GM18517 (cell line): Measurements from ENCODE around the gene CDK2.
A peak's percentile ranks its signal among the peaks of the same experiment; 100 is the strongest.
"Not testable (repeated sequence)": the region's sequence is repeated elsewhere in the genome, so short reads cannot be mapped to it uniquely, and the experiment has no call there.

Experiments
- ATAC-seq: cut with Tn5 transposase; IDR thresholded peaks from one replicate; pipeline ENCODE4 v1.9.1; 2021; ENCODE audit warnings: mild to moderate bottlenecking, moderate library complexity; ENCODE audit not compliant: unreplicated experiment

CDK2 gene

DNA sequence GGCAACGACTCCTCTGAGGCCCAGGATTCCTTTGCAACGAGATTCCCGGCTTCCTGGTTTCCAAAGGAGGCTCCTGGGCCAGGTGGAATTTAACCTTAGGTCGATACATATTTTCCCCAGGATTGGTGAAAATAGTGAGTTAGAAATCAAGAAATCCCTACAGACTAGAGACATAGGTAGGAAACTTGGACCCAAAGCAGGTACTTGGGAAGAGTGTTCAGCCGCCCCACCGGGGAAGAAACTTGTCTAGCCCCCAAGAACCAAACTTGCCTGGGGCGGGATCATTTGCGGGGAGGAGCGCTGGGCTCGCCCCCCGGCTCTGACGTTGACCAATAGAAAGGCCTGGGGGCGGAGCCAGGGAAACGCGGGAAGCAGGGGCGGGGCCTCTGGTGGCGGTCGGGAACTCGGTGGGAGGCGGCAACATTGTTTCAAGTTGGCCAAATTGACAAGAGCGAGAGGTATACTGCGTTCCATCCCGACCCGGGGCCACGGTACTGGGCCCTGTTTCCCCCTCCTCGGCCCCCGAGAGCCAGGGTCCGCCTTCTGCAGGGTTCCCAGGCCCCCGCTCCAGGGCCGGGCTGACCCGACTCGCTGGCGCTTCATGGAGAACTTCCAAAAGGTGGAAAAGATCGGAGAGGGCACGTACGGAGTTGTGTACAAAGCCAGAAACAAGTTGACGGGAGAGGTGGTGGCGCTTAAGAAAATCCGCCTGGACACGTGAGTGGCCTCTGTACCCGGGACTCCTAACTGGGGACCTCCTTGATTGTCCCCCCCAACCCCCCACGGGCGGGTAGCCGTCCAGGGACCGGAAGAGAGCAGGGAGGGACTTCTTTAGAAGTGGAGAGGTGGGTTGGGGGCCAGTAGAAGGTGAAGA, at the start of gene CDK2:
TSS of gene CDK2 (plus strand) at position 423 of the 874 bp plus-strand sequence. CDS start at position 602, 179 bp downstream.
- peak; percentile 88 for ATAC-seq

DNA sequence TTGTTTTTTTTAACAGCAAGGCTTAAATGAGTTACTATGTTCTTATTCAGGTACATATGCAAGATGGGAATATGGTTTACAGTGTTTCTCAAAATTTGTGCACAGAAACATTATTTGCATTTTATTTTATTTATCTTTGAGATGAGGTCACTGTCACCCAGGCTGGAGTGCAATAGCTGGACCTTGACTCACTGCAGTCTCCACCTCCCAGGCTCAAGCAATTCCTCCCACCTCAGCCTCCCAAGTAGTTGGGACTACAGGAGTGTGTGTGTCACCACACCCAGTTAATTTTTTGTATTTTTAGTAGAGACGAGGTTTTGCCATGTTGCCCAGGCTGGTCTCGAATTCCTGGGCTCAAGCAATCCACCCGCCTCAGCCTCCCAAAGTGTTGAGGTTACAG, 47.6 kb upstream of the CDK2 start:
- not testable (repeated sequence) for ATAC-seq

DNA sequence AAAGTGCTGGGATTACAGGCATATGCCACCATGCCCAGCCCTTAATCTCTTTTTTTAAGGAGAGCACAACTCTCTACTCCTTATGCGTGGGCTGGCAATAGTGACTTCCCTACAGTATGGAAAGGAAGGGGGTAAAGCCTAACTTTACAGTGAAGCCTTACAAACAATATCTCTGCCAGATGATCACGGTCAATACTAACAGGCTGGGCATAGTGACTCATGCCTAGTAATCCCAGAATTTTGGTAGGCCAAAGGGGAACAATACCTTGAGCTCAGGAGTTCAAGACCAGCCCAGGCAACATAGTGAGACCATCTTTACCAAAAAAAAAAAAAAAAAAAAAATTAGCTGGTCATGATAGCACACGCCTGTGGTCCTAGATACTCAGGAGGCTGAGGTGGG, 44.5 kb upstream of the CDK2 start:
- no peak for ATAC-seq

DNA sequence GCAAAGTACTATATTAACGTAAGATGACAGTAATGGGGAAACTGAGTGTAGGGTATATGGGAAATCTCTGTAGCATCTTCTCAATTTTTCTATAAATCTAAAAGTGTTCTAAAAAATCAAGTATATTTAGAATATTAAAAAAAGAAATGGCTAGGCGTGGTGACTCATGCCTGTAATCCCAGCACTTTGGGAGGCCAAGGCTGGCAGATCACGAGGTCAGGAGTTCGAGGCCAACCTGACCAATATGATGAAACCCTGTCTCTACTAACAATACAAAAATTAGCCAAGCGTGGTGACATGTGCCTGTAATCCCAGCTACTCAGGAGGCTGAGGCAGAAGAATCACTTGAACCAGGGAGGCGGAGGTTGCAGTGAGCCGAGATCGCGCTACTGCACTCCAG, 43.0 kb upstream of the CDK2 start:
- ATAC-seq = not testable (repeated sequence)

DNA sequence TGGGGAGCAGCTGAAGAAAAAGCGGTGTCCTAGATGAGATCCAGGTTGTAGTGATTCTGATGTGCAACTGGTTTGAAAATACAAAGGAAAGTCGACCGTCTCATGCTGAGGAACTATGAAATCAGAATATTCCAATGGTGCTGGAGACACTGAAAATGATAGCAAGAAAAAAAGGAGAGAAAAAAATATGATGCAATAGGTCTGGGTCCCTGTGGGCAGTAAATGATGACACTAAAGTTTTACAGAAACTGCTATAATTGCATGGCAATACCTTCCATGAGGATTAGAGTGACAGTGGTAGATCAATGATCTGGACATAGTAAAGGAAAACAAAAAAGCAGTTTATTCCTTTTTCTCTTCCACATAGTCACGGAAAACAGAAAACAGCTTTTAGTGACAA, 41.3 kb upstream of the CDK2 start:
- no peak for ATAC-seq

DNA sequence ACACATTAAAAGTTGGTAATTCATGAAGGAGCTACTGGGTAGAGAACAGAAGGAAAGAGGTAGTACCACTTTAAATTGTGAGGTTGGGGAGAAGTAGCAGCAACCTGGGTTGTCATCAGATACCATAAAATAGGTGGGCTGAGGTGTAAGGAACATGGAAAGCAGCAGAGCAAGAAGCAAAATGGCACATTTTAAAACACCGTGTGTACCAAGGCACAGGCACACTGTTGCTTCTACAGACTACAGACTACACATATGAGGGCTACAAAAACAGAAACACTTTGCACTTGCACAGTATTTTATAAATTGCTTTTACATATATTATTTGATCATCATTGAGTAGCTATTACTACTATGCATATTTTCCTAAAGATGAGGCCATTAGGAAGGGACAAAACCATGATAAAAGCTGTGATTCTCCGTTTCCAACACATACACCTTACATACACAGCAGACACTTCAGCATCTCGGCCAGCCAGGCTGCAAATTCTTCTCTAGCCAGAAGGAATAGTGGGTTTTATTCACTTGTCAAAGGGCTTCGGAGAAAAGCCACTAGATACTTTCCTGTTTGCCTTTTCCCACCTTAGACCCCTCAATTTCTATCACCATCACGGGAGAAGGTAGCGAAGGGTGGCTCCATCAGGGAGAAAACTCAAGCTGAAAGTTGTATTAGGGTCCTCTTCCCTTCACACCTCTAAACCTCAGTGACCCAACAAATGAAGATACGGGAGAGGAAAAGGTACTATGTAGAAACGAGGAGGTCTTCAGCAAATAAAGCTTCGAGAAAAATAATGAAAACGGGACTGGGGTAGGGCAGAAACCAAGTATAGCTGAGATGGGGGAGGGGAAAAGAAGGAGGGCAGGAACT, 40.5 kb upstream of the CDK2 start:
- no peak for ATAC-seq

DNA sequence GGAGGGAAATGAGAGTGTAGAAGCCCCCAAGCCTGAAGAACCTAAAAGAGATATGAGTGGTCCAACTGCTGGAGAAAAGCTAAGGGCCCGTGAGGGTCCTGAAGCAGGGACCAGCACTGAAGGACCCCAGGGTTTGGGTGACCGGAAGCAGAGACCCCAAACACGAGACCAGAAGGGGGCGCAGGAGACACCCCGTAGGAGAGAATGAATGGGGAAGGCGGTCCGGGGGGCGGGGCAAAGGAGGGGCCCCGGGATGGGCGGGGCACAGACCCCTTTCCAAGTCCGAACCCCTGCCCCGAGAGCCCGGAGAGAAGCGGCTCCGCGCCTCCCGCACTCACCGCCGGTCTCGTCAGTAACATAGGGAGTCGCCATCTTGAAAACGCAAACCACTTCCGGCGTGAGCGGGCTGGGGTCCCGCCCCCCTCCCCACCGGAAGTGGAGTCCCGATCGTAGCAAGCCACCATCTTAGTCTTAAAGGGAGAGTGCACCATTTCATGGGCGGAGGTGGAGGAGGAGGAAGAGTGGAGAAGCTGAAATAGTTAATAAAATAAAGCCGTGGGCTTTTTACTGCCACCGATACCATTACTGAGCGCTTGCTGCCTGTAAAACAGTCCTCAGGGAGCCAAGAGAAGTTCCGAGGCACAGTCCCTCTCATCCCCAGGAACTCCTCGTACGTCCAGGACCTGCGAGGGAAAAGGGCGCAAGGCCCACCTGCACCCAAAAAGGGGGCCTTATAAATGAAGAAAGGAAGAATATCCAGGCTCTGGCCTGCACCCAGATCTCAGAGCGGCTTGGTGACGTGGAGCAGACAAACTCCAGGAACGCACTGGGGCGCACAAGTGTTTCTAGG, 39.7 kb upstream of the CDK2 start:
- peak; percentile 46 for ATAC-seq

DNA sequence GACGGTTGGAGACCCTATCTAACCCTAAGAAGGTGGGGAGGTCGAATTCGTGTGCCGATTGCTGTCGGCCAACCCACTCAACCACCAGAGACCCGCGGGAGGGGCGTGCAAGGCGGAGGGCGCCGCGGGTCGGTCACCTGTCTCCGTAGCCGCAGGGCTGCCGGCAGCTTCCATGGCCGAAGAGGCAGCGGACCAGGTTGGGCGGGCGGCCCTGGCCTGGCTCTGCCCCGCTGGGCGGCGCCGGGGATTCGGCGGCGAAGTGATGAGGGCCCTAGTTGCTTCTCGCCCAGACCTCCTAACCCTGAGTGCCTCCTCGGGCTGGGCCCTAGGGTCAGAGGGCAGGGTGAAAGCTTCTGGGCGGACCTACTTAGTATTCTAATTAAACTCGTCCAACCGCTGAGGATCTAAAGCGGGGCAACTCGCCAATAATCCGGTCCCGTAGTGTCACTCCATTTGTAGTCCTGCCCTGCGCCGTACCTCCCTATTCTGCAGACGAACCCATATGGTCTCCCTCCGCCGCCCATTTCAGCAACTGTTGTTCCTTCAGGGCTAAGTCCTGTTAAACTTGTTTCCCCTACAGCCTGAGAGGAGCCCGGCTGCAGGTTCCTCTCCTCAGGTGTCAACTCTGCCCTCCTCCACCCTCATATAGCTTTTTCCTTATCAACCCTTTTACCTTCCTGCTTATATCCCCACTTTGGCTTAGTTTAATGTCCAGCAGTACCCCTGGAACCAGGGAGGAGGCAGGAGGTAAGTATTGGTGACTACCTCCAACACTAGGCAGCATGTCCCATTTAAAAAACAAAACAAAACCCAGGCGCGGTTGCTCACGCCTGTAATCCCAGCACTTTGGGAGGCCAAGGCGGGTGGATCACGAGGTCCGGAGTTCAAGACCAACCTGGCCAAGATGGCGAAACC, 38.8 kb upstream of the CDK2 start, which contains the start of gene PYM1:
TSS of gene PYM1 (minus strand) at position 307 of the 915 bp plus-strand sequence. CDS start at position 174, 133 bp downstream.
- ATAC-seq = peak; percentile 47

DNA sequence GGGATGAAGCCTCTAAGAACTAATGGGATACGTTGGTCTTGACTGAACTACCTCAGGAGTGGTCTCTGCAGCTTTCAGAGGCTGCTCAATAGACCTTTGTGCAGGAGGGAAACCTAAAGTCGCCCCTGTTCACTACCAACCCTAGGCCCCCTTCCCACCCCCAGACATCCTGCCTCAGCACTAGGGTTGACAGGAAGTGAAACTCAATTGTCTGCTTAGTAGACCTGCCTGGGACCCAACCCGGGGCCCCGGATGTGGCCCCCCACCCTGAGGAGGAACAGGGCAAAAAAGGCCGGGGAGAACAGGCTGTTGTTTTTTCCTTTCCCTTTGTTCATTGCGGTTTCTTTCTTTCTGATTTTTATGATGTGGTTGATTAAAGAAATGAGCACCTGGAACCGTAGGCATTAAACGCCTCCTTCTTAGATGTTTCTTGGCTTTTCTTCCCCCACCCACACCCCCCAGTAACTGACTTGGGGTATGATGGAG, 37.3 kb upstream of the CDK2 start:
- ATAC-seq = peak; percentile 24

DNA sequence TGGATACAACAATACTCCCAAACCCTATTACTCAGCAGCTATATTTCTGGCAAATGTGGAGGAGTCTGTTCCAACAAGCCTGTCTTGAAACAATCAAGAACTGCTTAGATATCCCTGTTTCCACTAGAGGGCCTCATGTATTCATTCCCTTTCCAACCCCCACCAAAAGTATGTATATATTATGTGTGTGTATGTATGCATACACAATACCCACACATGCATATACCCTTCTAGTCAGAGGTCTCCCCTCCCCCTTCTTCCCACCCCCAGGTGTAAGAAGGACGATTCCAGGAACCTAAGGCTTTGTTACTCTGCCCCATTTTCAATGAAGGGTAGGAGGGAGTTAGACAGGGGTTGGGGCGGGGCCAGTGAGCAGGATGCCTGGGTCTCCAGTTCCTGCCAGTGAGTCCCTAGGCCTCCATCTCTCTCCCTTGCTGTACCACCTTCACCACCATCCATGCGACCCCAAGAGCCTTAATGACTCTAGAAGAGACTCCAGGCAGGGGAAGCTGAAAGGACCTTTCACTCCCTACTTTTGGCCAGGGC, 35.8 kb upstream of the CDK2 start, which contains the start of gene DGKA:
TSS of gene DGKA (plus strand) at position 392 of the 546 bp plus-strand sequence. CDS start 5,342 bp downstream, outside the sequence.
- no peak for ATAC-seq

DNA sequence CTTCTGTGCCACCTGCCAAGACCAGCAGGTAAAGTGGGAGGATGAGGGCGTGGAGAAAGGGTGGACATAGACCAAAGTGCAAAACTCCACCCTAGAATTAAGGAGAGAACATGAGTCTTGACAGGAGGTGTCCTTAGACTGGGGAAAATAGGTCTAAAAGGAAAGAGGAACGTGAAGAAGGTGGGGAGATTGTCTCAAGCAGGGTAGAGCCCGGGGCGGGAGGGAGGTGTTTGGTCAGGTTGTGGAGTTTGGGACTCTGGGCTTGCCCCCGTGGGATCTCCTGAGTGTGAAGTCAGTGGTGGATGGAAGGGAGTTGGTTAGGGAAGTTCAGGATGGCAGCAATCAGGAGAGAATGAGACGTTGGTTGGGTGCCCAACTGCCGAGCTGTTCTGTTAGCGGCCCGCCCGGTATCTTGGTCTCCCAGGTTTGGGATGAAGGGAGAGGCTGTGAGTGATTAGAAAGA, 35.3 kb upstream of the CDK2 start:
- no peak for ATAC-seq

DNA sequence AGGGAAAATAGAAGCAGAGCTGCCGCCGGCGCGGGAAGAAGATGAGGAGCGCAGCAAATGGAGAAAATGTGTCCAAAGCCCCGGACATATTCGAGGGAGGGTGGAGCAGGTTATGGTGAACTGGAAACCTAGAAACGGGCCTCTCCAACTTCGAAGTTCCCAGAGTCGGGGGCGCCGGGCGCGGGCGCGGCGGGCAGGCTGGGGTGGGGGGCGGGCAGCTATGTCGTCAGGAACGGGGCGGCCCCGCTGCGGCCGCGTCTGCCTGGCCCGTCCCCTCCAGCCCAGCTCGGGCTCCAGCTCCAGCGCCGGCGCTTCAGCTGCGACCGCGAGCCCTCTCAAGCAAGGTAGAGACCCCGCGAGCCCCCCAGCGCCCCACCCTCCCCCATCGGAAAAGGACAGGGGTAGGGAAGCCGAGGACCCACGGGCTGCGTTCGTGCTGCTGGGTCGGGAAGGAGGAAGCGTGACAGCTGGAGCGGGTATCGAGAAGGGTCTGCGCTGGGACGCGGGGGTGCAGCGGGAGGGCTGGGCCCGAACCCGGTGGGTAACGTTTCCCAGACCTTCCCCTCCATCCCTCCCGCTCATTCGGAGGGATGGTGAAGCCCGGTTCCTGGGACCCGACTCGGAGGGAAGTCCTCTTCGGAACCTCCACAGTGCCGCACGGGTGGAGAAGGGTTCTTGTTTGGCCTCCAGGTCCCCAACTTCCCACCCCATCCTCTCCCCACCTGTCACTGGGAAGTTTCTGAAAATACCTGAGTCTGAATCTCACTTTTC, 34.7 kb upstream of the CDK2 start:
- no peak for ATAC-seq

DNA sequence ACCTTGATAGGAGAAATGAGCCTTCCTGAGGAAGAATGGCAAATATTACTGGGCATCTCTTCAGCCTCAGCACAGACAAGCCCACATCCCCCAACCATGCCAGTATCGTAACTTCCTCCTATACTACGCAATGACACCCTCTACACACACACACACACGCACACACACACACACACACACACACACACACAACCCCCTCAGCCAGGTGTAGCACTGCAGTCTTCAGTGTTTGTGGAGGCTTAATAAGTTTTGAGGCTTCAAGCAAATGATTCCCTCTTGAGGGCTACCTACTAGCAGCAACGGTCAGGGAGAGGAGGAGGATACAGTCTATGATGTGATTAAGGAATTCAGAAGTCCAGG, 34.1 kb upstream of the CDK2 start:
- ATAC-seq = no peak

DNA sequence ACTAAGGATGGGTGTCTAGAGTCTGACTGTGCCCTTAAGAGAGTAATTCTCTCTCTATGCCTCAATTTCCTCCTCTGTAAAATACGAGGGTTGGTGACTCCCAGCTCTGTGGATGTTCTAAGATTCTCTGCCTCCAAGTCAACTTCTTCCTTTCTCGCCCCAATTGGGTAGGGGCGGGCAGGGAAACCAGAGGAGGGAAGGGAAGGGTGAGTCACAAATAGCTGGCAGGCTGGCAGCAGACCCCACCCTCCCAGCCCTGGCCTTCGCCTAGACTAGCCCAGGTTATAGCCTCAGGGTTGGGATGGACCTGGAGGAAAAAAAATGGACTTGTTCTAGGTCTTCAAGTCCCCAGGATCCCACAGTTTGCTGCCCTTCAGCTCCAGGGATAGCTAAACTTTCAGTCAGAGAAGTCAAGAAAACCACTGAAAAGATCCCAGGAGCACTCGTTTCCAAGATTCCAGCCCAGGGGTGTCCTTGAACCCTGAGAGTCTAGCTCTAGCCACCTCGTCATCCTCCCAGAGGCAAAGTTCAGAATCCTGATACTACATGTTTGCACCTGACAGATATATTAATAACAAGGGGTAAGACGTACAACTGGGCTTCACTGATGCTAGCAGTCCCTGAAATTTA, 33.3 kb upstream of the CDK2 start:
- no peak for ATAC-seq

DNA sequence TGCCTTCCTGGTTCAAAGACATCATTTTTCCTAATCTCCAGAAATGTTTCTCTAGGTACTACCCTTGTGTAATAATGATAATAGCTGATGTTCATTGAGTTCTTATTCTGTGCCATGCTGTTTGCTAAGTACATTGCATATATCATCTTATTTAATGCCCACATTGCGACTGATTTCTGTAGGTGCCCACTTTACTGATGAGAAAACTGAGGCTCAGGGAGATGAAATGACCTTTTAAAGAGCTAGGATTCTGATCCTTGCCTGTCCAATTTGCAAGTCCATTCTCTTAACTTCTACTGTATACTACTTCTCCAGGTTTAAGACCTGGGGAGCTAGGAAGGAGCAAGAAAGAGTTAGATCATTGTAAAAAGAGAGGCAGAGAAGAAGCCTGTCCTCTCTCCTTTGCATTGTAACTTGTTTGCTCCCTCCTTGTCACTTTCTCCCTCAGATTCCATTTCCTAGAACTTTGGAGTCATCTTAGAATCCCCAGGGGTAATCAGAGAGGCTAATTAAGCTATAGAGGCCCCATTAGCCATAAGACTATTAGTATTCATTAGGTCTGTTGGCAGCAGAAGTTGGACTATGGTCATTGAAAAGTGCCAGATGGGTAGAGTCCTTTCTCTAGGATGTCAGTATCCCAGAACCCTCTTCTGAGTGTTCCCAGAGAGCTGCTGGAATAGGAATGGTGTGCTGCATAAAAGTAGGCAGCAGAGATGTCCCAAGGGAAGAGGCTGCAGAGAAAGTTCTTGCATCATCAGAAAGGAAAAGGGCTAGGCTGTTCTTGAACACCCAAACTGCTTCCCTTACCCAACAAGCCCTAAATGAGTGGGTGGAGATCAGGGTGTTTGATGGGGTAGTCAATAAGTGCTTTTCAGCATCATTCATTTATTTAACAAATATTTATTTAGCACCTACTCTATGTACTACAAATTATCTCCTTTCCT, 32.6 kb upstream of the CDK2 start:
- no peak for ATAC-seq

DNA sequence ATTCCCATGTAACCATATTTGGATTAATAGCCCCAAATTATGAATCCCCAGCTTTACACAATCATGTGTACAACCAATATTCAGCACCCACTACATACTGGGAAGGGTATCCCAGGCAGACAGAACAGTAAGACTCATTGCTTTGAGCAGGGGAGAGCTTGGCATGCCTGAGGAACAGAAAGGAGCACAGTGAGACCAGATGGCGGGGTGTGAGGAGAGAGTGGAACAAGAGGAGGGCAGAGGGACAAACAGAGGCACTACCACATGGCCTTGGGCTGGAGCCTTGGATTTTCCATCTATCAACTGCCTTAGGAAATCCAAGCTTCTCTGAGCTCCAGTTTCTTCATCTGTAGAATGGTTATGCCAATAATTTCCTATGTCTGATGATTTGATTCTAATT, 31.9 kb upstream of the CDK2 start:
- ATAC-seq = no peak

DNA sequence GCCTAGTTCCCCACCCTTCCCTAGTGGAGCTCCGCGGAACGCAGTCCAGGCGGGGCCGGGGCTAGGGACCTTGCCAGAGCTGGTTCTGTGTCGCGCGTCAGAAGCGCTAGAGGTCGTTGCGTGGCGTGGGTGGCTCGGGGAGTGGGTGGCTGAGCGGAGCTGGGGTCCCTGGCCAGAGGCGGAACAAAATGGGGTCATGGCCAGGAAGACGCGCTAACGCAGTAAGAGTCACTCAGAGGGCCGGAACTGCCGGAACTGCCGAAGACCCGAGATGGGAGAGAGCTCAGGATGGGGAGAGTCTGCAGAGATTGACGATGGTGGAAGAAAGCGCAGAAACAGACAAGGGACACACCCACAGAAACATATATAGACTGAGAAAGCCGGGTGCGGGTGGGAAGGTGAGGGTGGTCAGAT, 30.9 kb upstream of the CDK2 start:
- no peak for ATAC-seq
